ENCODE results near the gene SERPINB6.
"Not testable (repeated sequence)": the region's sequence is repeated elsewhere in the genome, so short reads cannot be mapped to it uniquely, and the experiment has no call there.

The SERPINB6 gene

DNA sequence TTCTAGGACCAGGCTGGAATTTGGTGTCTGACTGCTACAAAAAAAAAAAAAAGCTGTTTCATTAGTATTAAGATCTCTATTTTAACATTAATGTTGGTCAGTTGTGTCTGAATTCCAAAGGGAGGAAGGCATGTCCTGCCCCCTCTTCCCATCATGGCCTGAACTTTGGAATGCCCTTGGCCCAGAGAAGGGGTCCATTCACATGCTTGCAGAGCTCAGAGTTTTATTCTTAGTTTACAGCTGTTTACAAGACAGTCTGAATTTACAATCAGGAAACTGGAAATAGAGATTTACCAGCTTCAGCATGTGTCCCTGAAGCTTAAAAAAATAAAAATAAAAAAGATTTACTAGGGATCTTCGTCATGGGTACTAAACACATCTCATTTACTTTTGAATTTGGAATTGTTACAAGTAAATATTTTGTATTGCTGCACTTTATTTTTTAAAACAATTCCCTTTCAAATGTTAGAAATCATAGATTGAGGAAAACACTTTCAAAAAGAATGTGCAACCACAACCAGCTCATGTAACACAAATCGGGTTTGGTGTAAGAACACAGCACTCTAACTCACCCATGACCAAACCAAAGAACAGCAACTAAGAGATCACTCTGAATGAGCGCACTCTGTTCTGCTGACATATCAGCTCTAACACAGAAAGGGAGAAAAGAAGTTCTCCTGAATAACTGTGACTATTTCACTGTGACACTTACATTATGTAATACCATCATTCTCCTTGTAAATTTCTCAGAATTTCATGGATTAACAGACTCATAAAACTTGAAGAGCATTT lies 6.6 kb upstream of the SERPINB6 start:
- no peak for DNase-seq (ENCODE audit: low spot score)

DNA sequence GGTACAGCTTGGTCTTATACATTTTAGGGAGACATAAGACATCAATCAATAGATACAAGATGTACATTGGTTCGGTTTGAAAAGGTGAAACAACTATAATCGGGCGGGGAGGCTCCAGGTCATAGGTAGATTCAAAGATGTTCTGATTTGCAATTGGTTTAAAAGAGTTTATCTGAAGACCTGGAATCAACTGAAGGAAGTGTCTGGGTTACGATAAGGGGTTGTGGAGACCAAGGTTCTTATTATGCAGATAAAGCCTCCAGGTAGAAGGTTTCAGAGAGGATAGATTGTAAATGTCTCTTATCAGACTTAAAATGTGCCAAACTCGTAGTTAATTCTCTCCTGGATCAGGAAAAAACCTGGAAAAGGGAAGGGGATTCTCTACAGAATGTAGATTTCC lies 5.9 kb upstream of the SERPINB6 start:
- no peak for DNase-seq (ENCODE audit: low spot score)

DNA sequence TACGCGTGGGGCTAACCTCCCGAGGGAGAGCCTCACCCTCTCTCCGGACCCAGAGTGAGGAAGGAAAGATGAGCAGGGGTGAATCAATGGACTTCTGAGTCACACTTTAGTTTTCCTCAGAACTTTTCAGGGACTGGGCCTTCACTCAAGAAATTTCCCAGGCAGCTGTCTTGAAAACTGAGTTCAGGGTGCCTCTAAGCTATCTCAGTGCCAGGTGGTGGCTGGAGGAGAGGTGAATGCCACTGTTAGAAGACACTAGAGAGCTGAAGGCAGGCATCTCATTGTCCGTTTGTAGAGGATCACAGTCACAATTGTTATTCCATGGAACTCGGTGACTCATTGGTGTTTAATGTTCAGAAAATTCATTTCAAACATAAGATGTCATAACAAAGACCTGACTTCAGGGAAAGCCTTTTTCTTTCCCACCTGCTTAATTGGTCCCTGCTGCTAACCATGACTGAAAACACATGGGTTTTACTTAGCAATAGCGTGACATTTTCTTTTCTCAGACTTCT lies 5.3 kb upstream of the SERPINB6 start:
- DNase-seq (ENCODE audit: low spot score) = peak; percentile 28

DNA sequence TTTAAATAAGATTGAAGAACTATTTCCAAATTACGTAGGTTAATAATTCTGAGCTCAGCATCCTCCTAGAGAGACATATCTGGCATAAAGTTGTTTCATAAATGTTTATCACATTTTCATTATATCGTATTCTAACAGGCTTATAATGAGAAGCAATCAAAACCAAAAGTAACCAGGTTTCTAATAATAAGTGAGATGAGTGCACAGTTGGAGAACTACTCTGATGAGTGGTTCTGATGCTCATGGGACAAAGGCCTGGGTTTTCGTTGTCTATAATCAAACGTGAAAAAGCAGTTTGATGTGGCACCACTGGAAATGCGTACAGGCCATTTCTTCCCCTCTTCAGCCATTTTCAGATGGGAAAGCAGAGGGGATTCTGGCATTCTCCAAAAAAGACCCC lies 4.7 kb upstream of the SERPINB6 start:
- DNase-seq (ENCODE audit: low spot score) = no peak

DNA sequence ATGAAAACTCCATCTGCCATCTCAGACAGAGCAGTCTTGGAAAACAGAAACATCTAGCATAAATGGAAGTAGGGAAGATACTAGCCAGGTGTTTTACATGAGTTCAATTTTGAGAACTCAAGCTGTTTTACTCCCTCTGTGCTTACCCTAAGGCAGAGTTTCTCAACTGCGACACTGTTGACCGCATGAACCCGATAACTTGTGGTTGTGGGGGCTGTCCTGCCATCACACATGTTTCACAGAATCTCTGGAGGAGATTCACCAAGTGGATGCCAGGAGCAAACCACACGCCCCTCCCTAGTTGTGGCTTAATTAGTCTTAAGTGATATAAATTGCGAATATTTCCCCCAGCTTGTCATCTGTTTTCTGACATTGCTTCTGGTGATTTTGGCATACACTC lies 2.3 kb upstream of the SERPINB6 start:
- DNase-seq (ENCODE audit: low spot score) = no peak

DNA sequence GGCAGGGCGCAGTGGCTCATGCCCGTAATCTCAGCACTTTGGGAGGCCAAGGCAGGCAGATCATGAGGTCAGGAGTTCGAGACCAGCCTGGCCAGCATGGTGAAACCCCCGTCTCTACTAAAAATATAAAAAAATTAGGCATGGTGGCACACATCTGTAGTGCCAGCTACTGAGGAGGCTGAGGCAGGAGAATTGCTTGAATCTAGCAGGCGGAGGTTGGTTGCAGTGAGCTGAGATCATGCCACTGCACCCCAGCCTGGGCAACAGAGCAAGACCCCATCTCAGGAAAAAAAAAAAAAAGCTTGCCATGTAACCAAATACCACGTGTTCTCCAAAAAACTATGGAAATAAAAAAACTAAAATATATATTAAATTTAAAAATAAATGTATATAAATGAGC lies 1.8 kb upstream of the SERPINB6 start:
- DNase-seq (ENCODE audit: low spot score) = not testable (repeated sequence)

DNA sequence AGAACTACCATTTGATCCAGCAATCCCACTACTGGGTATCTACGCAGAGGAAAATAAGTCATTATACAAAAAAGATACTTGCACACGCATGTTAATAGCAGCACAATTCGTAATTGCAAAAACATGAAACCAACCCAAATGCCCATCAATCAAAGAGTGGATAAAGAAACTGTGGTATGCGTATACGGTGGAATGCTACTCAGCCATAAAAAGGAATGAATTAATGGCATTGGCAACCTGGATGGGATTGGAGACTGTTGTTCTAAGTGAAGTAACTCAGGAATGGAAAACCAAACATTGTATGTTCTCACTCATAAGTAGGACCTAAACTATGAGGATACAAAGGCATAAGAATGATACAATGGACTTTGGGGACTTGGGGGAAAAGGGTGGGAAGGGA lies 1.3 kb upstream of the SERPINB6 start:
- DNase-seq (ENCODE audit: low spot score) = not testable (repeated sequence)

DNA sequence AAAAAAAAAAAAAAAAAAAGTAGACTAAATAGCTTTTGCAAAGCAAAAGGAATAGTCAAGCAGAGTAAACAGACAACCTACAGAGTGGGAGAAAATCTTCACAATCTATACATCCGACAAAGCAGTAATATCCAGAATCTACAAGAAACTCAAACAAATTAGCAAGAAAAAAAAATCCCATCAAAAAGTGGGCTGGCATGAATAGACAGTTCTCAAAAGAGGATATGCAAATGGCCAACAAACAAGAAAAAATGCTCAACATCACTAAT lies 786 bp upstream of the SERPINB6 start:
- DNase-seq (ENCODE audit: low spot score) = not testable (repeated sequence)

DNA sequence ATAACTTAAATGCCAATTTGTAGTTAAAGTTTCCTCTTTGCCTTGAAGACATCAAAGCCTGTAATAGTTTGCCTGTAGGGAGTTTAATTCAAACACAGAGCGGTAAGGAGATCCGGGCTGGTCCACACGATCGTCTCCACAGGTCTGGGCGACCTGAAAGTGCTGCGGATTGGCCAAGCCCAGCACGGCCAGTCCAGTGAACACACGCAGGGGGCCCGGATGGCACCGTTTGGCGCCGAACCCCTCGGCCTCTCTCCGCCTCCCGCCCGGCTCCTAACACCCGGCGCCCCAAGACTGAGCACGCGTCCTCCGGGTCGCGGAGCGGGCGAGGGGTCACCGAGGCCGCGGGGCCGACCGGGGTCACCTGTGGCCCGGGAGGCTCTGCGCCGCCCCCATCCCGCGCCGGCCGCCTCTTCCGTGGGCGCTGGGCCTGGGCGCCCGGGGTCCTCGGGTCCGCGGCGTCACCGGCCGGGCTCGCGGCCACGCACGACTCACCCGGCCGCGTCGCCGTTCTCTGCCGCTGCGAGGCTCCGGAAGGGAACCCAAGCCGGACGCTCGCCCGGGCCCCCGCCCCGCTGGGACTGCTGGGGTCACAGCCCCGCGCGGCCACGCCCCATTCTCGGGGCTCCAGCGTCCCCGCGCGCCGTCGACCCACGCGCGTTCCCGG lies 481 bp downstream of the SERPINB6 start:
- peak; percentile 43 for DNase-seq (ENCODE audit: low spot score)

DNA sequence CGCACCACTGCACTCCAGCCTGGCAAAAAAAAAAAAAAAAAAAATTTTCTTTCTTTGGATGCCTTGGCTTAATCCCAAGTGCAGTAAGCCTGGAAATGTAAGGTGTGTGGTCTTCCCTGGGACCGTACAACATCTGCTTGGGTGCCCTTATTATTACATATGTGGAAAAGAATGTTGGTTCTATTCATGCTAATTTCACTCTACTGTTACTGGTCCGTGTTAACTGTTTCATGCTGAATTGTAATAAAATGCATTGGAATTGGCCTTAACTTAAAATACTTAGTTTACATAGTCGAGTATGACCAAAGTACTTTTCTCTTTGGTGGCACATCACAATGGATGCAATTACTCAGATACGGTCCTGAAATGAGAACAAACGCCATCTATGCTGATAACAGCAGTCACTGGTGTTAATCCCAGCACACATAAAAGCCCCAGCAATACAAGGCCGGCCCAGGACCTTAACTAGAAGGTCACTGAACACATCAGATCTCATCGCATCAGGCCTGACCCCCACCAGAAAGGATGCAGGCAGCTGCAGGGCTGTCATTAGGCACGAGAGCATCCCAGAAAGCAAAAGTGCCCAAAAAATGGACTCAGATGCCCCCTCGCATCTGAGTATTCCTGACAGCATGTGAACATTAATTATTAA lies 1.2 kb downstream of the SERPINB6 start:
- DNase-seq (ENCODE audit: low spot score) = no peak

DNA sequence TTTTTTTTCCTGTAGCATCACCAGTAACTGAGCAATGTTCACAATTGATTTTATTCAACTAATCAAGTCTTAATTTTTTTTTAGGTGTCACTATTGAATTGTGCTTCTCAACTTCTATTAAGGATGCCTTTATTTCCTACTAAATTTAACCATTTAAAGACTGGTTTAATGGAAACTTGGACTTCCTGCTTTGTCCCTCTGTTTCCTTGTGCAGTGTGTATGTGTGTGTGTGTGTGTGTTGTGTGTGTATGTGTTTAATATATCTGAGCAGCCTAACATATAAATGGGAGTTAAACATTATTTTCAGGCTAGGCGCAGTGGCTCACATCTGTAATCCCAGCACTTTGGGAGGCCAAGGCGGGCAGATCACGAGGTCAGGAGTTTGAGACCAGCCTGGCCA lies 1.8 kb downstream of the SERPINB6 start:
- no peak for DNase-seq (ENCODE audit: low spot score)

DNA sequence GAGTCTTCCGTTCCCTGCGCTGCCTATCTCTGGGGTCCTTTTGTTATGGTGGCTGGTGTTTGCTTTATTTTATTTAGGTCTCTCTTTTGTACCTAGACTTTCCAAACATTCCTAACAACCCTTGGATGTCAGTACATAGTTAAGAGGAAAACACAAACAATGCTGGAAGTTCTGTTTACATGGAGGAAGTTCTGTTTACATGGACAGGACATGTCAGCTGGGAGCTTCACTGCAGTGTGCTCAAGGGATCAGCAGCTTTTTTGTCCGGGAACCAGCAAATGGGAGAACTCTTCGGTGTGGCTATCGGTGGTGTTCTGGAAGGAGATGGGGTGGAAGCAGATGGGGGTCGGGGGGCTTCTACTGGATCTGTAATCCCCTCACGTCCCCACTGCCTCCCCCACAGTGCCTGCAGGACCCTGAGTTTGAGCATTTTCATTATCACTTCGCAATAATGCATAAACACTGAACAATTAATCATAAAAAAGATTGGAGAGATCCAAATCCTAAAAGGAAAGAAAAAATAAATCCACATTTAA lies 2.7 kb downstream of the SERPINB6 start:
- DNase-seq (ENCODE audit: low spot score) = no peak

DNA sequence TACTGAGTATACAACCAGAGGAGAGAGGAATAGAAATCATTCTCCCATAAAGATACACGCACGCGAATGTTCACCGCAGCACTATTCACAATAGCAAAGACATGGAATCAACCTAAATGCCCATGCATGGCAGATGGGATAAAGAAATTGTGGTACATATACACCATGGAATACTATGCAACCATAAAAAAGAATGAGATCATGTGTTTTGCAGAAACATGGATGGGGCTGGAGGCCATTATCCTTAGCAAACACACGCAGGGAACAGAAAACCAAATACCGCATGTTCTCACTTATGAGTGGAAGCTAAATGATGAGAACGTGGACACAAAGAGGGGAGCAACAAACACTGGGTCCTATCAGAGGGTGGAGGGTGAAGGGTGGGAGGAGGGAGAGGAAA lies 3.4 kb downstream of the SERPINB6 start:
- DNase-seq (ENCODE audit: low spot score) = no peak

DNA sequence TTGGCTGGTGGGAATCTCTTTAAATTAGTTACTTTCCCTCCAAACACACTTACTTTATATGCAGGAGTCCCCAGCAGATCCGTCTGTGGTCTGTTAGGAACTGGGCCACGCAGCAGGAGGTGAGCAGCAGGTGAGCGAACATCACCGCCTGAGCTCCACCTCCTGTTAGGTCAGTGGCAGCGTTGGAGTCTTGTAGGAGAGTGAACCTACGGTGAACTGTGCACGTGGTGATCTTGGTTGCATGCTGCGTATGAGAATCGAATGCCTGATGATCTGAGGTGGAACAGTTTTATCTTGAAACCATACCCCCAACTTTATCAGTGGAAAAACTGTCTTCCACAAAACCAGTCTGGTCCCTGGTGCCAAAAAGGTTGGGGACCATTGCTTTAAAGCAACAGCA lies 5.0 kb downstream of the SERPINB6 start:
- no peak for DNase-seq (ENCODE audit: low spot score)

DNA sequence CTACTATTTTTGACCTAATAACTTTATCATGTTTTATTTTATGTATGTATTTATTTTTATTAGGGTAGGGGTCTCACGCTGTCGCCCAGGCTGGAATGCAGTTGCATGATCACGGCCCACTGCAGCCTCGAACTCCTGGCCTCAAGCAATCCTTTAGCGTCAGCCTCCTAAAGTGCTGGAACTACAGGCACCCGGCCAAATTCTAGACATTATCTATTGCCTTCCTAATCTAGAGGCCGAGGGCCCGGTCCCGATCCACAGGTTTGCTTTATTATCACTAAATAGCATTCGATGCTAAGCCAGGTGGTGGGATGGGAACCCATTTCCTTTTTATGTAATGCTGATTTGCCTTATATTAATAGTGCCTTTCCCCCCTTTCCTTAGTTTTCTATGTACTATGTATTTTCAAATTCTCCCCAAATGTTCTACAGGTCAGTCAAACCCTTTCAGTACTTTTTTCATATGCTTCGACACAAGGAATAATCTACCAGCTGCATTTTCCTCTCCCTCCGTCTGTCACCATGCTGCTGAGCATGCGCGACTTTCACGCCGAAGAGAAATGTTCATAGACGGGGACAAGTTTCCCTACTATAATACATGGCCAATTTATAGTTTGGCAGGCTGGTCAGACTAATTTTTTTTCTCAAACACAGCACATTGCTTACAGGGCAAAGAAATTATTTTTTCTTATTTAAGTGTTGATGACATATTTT lies 6.4 kb downstream of the SERPINB6 start:
- no peak for DNase-seq (ENCODE audit: low spot score)

DNA sequence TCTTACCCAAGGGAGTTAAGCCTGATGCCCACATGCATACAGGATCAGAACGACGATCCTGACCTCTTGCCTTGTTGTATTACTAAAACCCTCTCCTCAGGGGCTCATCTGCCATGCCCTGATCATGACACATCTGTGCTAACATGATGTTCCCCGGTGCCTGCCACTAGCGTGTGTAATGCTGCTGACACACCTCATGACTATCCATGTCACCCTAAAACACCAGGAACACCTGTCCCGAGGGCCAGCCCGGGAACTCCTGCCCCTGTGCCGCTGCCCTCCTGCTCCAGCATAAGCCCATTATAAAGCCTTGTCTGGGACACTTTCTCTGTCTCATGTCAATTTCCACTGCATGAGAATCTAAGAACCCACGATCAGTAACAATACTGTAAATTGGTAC lies 7.6 kb downstream of the SERPINB6 start:
- no peak for DNase-seq (ENCODE audit: low spot score)

DNA sequence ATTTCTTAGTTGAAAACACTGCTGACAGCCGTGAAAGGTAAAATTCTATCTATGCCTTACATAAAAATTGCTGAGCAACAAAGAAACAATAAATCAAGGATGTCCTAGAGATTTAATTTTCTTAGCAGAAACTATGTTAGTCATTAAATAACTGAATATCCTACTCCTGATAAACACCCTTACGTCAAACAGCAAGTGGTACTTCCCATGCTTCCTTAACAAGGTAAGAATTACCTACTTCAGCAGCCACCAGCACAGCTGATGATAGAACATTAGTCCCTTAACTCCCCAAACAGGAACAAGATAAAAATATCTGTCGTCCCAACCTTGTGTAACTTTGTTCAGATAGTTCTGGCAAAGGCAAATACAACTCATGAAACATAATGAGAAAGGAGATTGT lies 8.7 kb downstream of the SERPINB6 start:
- no peak for DNase-seq (ENCODE audit: low spot score)

DNA sequence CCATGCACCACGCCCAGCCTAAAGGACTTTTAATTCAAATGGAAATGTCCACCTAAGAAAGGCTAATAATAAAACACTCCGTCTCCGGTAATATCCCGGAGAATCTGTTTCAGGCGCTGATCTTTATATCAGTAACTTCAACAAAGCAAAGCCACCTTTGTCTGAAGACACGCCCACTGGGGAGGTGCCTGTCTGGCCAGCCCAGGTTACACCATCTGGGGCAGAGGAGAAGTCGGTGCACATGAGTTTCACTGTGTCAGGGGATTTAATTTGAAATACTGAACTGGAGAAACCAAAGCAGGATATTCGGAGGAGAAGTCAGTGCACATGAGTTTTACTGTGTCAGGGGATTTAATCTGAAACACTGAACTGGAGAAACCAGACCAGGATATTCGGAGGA lies 9.4 kb downstream of the SERPINB6 start:
- no peak for DNase-seq (ENCODE audit: low spot score)

DNA sequence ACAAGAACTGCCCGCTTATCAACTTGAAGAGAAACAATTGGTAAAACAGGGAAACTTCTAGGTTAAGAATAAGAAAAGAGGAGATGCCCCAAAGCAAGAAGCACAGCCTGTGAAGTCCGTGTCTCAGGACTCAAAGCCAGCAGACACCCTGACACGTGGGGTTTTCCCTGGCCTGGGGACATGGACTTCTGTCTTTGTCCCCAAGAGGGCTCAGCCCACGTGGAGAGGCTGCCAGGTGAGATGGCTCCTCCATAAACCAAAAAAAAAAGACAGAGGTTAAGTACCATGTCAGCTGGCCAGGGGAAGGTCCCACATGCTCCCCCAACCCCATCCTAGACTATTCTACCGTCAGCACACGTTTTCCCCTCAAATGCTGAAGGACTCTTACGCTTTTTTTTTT lies 9.9 kb downstream of the SERPINB6 start:
- DNase-seq (ENCODE audit: low spot score) = no peak

DNA sequence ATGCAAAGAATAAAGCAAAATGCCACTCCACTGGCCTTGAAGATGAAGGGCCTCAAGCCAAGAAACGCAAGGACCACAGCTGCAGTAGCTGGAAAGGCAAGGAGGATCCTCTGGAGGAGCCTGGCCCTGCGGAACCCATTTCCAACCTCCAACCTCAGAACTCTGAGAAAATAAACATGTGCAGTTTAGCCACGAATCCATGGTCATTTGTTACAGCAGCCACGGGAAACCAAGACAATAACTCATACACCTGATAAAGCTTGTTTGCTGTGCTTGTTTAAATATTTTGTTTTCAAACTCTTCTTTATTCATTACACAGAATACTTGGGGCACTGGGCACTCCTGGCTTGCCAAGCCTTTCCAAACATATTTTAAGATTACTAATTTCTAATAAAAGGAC lies 10.4 kb downstream of the SERPINB6 start:
- no peak for DNase-seq (ENCODE audit: low spot score)

DNA sequence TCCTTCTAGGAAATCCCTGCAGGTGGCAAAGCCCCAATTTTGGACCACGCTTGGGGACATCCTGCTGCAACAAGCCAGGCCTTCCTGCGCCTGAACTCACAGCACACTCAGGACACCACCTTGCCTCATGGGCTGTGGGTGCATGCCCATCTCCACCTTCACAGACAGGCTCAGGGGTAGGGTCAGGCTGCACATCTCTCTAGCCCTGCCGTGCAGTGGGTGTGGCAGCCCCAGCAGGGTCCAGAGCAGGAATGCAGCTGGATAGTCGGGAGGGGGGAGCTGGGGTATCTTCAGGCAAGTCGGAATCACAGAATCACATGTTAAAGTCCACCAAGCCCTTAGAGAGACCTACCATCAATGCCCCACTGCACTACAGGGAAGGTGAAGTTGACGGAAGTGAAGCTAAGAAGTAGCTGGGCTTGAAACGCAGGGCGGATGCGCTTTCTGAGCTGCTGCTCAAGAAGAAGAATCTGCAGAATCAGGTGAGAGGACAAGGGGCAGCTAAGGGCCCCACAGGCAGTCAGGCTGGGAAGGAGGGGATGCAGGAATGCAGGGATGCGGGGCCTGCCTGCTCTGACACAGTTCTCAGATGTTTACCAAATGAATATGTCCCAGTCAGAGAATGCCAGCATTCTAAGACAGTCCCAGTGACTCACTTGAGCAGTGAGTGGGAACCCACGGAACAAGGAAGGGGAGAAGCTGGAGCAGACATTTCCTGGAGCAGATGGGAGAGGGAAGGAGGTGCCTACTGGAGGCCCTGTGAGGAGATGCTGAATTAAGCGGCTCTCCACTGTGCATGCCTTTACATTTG lies 11.3 kb downstream of the SERPINB6 start:
- no peak for DNase-seq (ENCODE audit: low spot score)

DNA sequence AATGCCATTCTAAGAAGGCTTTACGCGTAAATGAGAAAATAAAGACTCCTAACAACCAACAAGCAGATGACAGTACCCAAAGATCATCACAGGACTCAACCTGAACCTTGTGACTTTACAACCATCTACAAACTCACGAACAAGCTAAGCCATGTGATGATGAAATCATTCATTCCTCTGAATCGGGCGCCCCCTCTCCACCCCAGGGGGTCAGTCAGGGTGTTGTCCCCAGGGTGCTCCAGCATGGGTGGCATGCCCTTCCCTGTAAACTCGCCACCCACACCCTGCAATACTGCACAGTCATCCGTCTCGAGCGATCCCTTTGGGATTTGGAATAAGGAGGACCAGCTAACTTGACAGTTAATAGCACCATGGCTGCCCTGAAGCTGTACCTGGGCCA lies 12.6 kb downstream of the SERPINB6 start:
- DNase-seq (ENCODE audit: low spot score) = no peak
